GM19025 (cell line): ENCODE results near the gene RUNDC3A.
"Not testable (repeated sequence)": the region's sequence is repeated elsewhere in the genome, so short reads cannot be mapped to it uniquely, and the experiment has no call there.

Experiments
- ATAC-seq: cut with Tn5 transposase; IDR thresholded peaks from one replicate; pipeline ENCODE4 v1.9.1; 2021; ENCODE audit warnings: mild to moderate bottlenecking, low read depth, moderate library complexity; ENCODE audit not compliant: unreplicated experiment

Gene RUNDC3A

DNA sequence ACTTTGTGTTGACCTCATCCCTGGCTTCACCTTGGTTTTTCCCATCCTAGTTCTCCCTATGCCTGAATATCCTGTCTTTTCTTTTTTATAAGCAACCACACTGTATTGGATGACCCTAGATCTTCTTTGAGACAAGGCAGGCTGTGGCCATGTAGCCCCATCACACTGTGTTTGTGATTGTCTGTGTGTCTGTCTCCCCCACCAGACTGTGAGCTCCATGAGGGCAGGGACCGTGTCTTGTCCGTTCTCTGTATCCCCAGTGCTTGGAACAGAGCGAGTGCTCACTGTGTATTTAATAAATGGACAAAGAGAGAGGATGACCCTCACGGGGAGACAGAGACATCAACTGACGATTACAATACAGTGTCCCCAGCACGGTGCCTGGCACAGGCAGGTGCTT, 9.1 kb downstream of the RUNDC3A start:
- no peak for ATAC-seq

DNA sequence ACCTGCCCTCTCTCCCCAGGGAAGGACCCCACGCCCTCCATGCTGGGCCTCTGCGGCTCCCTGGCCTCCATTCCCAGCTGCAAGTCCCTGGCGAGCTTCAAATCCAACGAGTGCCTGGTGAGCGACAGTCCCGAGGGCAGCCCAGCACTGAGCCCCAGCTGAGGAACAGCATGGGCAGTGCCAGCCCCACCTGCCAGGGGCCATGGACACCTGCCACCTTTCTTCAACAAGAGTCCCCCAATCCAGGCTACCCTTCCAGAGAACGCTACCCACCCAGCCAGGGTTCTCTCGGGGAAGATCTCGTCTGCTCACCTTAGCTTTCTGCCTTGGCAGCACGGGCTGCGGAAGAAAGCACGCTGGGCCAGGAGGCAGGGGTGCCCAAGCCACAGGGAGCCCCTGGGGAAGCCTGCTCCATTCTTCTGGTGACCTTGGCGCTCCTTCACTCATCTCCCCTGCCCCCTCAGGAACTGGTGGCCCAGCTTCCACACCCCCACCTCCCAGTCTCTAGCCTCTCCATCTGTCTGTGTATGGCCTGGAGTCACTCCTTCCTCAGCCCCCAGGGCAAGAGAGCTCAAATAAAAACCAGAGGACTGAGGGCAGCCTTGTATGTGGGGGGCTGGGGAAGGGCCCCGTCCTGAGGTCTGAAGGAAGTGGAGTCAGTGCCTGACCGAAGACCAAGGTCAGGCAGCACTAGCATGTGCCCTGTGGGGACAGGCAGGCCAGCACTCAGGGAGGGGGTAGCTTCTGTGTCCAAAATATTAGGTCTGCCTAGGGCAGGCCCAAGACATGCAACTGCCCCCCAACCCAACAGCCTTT, 9.9 kb downstream of the RUNDC3A start:
- ATAC-seq, result no peak

DNA sequence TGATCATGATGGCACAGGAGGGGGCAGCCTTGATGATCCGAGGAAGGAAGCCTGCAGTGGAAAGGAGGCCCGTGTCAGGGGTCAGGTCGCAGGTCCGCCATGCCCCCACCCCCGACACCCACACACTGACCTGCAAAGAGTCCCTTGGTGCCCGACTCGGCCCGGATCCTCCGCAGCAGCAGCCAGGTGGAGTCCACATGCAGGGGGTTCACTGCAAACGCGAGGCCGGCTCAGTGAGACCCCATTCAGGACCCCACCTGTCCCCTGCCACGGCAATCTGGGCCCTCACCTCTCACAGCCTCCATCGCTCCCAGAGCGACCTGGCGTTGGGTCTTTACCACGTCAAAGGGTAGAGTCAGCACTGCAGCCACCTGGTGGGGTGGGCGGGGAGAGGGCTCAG, 11.7 kb downstream of the RUNDC3A start:
- ATAC-seq, result no peak

DNA sequence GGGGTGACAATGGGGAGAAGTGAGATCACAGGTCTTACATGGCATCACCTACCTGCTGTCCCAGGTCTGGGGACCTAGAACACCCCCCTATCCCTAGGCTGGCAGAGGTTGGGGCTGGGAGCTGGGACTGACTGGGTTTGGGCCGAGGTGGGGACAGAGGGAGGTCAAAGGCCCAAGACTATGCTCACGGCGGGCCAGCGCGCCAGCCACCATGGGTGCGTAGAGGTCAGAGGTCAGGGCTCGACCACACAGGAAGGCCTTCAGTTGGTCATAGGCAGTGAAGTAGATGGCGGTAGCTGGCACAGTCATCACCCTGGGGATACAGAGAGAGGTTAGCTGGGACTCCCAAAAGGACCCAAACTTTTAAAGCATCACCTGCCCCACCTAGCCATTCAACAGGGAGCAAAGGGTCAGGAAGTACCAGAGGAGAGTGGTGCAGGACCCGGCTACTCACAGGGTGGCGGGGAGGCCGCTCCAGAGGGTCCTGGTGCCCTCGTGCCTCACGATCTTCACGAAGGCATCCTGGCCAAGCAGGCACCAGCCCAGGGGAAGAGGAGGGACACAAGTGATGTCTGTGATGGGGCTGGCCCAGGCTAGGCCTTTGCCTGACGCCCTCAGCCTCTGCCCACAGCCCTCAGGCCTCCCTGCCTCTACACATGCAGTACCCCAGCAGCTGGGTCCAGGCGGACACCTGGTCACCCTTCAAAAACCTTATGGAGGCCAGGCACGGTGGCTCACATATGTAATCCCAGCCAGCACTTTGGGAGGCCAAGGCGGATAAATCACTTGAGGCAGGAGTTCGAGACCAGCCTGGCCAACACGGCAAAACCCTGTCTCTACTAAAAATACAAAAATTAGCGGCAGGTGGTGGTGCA, 13.1 kb downstream of the RUNDC3A start:
- ATAC-seq, result no peak

DNA sequence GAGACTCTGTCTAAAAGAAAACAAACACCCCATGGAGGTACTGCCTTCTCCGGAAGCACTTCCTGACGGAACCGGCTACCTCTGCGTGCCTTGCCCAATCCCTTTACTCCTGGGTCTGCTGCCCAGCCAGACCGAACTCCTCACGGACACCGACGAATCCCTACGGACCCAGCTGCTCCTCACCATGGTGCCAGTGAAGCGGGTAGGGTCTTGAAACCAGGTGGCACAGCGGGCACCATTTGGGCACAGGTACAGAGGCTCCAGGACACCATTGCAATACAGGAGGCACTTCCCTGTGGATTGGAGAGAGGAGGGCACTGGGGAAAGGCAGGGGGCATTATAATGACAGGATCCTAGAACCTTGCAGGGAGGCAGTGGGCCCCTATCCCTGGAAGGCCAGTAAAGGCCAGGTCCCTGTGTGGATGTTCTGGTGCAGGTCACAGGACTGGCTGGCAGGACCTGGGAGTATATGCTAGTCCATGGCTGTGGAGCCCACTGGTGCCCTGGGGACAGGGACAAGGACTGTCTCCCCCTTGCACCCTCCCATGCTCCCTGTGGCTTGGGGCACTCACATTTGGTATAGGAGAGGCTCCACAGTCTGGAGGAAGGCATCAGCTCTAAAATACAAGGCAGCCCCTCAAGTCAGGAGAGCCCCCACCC, 14.0 kb downstream of the RUNDC3A start:
- no peak for ATAC-seq

DNA sequence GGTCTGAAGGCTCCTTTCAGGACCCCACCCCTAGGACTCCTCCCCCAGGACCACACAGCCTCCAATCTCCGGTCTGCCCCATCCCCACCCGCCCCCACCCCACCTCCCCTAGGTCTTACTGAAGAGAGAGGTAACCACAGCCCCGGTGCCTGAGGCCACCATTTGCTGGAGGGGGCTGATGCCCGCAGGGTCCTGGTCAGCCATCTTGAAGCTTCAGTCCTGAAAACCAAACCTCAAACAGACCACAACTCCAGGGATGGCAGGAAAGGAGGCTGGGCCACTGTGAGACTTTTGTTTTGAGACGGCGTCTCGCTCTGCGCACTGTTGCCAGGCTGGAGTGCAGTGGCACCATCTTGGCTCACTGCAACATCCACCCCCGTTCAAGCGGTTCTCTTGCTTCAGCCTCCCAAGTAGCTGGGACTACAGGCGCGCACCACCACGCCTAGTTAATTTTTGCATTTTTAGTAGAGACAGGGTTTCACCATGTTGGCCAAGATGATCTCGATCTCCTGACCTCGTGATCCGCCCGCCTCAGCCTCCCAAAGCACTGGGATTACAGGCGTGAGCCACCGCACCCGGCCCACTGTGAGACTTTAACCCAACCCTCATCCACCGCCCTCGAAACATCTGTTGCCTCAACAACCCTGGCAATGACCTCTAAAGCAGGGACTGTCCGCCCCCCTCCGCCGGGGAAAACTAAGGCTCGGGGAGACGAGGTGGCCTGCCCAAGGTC, 15.1 kb downstream of the RUNDC3A start:
- ATAC-seq, result no peak

DNA sequence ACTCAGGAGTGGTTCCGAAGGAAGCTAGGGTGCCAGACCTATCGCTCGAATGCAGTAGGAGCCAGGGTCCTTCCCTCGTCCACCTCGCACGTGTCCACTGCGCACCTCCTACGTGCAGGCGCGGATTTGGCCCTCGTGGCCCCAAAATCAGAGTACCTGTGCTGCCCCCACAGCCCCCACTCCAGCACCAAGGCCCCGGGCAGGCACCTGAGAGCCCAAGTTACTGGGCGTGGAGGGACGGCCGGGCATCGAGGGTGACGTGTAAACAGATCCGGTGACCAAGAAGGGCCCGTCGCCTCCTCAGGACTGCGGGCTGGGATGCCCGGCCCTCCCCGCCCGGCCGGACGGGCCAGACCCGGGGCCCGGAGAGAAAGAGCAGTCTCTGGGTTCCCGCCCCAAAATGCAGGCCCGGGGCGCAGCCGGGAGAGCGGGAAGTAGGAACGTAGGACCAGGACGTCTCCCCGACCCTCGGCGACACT, 15.7 kb downstream of the RUNDC3A start:
- peak; percentile 10 for ATAC-seq

DNA sequence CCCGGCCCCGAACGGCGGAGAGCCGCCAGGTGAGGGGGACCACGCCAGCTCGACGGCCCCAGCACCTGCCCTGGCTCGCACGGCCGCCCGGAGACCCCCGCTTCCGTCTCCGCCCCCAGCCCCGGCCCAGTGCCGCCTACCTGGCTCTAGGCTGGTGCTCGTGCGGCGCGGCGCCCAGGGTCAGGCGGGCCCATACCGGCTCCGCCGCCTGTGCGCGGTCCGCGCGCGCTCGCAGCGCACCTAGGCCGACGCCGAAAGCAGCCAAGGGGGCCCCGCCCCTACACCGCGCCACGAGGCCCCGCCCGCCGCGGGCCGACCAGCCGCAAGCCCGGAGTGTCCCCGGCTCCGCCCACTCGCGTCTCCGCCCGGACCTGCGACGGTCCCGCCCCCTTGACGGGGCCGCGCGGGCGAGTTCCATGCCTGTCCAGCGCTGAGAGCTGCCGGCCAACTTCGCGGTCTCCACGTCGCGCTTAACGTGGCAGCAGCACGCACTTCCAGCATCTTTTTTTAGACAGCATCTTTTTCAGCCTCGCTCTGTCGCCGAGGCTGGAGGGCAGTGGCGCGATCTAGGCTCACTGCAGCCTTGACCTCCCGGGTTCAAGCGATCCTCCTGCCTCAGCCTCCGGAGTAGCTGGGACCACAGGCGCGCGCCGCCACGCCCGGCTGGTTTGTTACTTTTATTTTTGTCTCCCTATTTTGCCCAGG, 16.3 kb downstream of the RUNDC3A start, which contains the start of gene SLC25A39:
TSS of gene SLC25A39 (minus strand) at position 253 of the 705 bp plus-strand sequence. CDS start 1,261 bp downstream, outside the sequence.
- ATAC-seq, result peak; percentile 56

DNA sequence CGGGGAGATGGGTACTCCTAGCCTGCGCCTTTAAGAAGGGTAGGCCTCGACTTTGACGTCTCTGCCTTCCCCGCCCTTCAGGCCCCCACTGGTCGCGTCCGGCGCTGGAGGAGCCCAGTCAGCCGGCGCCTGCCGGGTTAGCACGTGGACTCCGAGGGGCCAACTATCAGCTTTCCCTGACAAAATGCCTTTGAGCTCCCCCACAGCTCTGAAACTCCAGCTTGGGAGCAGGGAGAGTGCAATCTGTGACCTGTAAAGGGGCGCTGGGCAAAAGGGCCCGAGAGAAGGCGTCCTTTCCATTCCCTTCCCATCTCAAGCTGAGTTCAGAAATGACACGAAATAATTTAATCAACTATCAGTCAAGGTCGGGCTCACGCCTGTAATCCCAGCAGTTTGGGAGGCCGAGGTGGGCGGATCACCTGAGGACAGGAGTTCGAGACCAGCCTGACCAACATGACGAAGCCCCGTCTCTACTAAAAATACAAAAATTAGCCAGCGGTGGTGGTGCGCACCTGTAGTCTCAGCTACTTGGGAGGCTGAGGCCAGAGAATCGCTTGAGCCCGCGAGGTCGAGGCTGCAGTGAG, 18.6 kb downstream of the RUNDC3A start:
- ATAC-seq, result peak; percentile 38

DNA sequence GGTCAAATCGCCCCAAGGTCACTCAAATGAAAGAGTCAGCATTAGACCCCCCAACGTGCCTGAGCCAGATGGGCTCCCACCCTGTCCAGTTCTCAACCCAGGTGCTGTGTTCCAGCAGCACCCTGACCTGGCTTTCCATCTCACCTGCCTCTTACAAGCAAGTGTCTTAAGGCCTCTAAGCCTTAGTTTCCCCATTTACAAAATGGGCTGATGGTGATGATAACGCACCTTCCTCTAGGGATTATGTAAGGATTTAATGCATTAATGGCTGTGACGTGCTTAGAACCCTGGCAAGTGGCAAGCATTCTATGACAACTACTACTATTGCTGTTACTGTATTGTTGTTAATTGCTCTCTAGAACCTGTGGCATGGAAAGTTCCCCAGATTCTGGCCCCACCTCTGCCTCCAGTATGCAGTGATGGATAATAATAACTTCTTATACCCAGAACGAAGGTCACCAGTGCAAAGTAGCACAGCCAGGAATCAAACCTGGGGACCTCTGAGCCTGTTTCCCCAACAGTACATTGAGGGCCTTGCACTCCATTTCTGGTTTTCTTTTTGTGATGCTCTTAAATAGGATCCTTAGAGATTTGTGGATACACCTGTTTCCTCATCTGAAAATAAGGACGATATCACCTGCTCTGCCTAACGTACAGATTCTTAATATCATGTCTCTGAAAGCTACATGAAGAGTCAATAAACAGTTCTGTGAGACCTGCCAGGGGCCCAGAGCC, 19.5 kb downstream of the RUNDC3A start:
- no peak for ATAC-seq

DNA sequence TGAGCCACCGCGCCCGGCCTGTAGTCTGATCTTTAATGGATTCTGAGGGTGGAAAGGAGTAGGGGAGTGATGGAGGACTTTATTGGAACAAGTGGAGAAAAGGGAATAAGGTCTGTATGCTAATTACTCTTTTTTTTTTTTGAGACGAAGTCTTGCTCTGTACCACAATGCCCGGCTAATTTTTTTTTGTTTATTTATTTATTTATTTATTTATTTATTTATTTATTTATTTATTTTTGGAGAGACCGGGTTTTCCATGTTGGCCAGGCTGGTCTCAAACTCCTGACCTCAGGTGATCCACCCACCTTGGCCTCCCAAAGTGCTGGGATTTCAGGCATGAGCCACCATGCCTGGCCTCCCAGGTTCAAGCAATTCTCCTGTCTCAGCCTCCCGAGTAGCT, 21.1 kb downstream of the RUNDC3A start:
- not testable (repeated sequence) for ATAC-seq

DNA sequence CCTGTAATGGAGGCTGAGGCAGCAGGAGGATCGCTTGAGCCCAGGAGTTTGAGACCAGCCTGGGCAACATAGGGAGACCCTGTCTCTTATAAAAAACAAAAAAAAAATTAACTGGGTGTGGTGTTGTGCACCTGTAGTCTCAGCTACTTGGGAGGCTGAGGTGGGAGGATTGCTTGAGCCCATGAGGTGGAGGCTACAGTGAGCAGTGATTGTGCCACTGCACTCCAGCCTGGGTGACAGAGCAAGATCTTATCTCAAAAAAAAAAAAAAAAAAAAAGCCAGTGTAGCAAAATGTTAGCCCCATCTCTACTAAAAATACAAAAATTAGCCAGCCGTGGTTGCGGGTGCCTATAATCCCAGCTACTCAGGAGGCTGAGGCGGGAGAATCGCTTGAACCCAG, 21.9 kb downstream of the RUNDC3A start:
- ATAC-seq, result not testable (repeated sequence)

DNA sequence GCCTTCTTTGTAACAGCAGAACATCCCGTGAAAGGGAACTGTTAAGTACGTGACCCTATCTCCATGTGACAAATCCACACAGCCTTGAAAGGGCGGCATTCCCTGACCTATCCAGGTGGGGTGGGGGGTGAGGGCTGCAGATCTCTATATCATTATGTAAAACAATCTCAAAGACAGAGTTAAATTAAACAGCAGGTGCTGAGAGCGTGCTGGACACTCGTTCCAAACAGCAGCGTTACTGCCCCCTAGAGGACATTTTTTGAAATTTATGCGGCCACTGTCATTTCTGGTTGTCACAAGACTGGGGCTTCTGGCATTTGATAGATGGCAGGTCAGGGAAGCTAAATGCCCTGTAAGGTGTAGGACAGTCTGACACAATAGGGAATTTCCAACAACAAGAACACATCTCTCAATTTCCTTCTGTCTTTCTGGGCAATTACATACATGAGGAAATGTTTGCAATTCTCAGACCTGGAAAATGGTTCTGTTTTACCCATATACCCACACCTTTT, 22.9 kb downstream of the RUNDC3A start:
- no peak for ATAC-seq

DNA sequence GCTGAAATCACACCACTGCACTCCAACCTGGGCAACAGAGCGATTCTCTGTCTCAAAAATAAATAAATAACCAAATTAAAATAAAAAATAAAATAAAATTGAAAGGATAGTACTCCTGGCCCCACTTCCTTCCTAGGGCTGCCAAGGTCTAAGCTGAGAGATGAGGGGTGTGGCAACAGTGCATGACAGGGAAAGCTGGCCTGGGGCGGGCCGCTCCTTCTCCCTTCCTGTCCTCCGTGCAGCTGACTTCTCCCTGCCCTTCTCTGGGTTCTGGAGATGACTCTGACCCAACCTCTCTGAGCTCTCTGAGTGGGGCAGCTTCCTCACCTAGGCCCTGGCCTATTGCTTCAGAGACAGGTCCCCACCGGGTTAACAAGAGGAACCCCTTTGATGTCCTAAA, 25.0 kb downstream of the RUNDC3A start:
- no peak for ATAC-seq

DNA sequence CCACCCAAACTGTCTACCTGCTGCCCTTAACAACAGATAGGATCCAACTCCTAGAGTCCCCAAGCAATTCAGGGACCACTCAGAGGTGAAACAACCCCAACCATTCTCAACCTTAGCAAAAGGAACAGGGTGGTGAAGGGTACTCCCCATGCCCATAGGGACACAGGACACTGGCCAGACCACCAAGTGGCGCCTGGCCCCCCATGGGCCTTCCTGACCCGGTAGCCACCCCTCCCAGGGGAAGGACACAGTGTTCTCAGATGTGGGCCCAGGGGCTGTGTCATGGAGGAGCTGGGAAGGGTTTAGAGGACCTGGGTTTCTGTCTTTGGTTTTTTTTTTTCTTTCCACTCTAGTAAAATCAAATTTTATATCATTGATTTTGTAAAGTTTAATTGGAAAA, 25.9 kb downstream of the RUNDC3A start:
- no peak for ATAC-seq

DNA sequence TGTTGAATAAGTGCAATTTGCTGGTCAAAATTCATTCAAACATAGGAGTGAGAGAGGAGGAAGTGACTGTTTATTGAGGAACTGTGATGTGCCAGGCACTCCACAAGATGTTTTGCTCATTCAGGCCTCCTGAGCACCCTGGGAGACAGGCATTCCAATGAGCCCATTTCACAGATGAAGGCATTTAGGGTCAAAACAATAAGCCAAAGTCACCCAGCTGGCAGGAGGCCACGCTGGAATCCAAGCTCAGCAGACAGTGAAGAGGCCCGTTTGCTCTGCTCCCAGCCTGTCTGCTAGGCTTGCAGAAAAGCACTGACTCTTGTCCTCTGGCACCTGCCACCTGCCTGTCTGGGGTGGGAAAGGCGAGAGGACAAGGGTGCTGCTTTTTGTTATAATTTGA, 26.3 kb downstream of the RUNDC3A start:
- no peak for ATAC-seq

DNA sequence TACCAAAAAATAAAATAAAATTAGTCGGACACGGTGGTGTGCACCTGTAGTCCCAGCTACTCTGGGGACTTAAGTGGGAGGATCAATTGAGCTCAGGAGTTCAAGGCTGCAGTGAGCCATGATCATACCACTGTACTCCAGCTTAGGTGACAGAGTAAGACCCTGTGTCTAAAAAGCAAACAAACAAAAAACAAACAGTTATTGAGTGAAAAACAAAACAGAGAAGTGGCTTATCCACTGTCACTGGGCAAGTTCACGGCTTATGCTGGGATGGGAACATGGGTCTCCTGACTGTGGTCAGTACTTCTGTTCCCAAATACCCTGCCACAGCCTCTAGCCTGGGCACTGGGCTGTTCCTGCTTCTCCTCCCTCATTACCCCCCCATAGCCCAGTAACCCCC, 27.2 kb downstream of the RUNDC3A start:
- ATAC-seq, result no peak

DNA sequence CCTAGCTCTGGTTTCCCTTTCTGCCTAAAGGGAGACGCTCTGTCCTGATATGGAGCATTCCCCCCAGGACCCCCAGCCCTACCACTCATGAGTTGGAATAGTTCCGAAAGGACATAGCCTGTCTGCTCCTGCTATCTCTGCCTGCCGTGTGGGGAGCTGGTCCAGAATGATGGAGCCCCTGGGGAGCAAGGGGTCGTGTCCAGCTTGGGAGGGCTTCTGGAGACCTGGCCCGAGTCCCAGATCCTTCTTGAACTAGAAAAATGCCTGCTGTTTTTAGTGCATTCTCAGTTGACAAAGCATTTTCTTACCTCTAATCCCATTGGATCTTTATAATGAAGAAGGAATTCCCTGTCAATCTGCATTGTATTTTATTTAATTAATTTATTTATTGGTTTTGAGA, 27.6 kb downstream of the RUNDC3A start:
- no peak for ATAC-seq
